Renal pelvis (tissue), 4 donors: Measurements from ENCODE around the gene SLC6A20. TPM values are rescaled to one million over a fixed set of nuclear protein-coding genes. Genes with fewer than 3 reads are reported as not detected.

Source experiments
- DNase-seq: peaks from one replicate; pipeline ENCODE4 v3.0.0-alpha.2; 2013
- polyA plus RNA-seq, 3 donors: library from polyadenylated mRNA; unstranded; fragments of 120-200 nt; gene quantifications; one replicate each; pipeline ENCODE4 v1.2.1, GENCODE V29; 2013; ENCODE audit not compliant: insufficient read length in 3 of 3

Gene SLC6A20
- polyA plus RNA-seq, 3 donors, result 0.10 to 0.16 (median 0.15) TPM

DNA sequence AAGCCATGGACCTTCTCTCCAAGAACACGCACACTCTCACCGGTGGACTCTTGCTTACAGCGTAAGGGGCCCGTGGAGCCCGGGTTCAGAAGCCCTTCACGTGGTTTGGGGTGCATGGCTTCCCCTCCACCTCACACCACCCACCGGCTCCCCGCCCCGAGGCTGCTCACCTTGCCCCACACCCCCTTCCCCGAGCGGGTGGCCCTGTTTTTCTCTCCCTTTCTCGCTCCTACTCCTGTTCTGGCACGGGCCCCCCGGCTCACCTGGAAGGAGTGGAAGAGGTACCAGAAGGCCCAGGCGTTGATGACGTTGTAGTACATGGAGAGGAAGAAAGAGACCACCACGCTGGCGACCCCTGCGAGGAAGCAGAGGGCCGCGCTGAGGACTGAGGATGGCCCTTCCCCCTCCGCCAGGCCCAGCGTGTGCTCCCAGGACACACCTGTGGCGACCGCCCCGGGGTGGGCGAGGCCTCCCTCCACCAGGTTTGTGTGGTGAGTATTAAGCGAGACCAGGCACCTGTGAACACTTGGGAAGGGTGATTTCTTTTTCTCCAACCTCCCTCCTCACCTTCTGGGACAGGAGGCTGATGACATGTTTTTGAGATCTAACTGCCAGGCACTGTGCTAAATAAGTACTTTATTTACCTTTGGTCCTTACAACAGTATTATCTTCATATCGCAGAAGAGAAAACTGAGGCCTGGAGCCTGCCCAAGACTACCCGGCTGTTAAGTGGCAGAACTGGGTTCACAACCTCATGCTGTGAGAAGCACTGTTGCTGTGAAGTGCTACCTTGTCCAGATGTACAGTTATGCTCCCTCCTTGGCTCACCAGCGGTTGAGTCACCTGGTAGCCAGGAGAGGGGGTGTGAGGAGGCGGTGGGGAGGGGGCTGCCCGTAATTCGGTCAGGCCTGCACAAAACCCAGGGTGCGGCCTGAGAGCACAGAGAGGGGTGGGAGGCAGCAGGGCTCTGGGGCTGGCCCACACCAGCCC lies 16.3 kb downstream of the SLC6A20 start:
- DNase-seq, result no peak

DNA sequence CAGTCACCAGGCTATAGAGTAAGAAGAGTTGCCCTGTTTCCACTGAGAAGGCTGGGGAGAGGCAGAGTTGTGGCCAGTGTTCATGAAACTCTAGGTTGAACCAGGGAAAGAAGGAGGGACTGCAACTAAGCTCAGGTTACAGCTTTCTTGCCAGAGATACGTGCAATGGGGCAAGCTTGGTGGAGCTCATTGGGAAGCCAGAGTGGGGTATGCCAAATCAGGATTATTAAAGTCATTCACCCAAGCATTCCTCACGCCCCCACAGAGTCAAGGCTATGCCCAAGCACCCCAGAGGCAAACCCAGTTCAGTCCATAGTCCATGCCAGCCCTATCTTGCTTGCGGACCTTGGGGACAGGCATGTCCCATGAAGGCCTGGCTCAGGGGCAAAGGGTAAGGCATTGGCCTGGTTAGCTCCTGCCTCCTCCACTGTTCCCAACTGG lies 17.6 kb downstream of the SLC6A20 start:
- no peak for DNase-seq

GRCh38 chr3:45777746-45778386 lies 18.5 kb downstream of the SLC6A20 start:
- DNase-seq, result no peak

- DNase-seq, result no peak
Observed at GRCh38 chr3:45777111-45777745, 19.1 kb downstream of the SLC6A20 start.

DNA sequence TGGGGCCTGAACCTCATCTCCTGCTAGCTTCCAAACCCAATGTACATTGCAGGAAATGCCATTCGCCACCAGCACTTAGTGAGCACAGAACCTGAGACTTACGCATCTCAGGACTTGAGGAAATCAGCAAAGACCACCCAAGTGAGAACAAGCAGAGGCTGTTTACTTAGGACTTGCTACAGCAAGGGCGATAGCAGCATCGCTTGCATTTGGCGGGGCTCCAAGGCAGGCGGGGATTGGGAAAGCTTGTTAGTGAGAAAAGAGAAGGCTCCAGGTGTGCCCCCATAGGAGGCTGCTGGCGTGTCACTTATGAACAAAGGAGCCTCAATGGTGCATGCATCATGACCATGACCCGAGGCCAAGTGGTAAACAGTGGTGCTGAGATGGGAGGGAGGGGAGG lies 19.7 kb downstream of the SLC6A20 start:
- no peak for DNase-seq

DNA sequence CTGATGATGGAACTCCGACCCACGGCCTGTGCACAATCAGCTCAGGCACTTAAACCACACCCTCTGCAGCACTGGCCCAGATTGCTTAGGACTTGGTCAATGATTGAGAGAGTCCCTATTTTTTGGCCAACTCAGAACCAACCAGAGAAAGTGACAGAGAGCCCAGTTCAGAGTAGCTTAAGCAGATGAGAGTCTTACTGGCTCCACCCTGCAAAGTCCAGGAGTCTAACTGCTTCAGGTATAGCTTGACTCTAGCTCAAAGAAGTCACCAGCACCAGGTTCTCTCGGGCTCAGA lies 20.1 kb downstream of the SLC6A20 start:
- no peak for DNase-seq

DNA sequence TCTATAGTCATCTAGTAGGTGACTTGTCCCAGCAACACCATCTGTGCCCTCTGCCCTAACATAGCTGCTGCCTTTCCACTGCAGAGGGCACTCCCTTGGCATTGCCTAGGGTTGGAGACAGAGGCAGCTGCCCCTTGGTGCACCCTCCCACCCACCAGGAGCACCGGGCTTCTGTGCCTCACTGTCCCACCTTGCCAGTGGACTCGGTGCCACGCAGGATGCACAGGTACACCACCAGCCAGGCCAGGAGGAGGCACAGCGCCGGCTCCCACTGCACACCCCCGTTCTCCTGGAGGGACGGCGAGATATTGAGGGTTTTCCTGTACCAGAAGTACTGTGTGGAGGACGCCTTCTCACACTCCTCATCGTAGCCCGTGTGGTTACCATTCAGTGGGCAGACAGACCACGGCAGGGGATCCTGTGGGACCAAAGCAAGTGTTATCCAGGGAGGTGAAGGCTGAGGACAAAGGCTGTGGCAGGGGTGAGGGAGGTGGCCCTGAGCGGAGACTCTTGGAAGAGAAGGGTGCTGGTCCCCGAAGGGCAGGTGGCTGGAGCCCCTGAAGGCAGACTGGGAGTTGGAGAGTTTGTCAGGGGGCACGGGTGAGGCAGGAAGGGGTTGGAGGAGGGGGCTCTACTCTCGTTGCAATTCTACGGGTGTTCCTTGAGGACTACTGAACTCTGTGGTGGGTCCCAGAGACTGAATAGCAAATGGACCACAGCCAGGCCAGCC lies 20.6 kb downstream of the SLC6A20 start:
- DNase-seq, result no peak

DNA sequence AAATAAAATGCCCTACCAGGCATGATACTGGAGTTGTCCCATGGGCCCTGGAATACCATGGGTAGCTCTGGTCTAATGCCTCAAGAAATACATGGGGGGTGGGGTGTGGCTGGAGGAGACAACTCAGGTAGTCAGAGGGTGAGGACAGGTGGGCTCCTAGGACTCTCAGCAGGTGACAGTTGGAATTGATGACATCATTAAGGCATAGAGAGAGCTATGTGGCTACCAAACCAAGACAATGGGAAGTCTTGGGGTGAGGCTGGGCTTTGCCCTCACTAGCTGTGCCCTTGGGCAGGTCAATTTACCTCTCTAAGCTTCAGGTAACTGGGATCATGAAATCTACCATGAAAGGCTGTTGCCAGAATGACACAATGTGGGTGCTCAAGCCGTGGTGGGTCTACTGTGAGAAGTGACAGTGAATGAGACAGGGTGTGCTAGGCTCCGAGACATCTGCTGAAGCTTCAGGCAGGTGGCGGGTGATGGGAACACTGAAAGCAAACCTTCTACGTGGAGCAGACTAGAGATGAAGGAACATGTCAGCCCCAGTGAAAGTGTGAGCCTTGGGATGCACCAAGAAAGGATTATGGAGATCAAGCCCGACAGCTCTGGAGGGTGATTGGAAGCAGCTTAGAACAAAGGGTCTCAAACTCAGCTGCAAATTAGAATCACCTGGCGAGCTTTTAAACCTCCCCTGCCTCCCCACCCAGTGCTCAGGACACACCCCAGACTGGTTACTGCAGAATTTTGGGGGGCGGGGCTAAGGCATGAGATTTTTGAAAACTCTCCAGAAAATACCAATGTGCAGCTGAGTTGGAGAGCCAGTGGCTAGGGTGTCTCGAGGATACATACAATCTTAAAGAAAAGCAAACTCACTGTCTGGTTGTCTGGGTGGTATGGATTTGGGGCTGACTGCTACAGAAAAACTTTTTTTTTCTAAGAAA lies 21.5 kb downstream of the SLC6A20 start:
- DNase-seq, result no peak

GRCh38 chr3:45773714-45774449 lies 22.5 kb downstream of the SLC6A20 start:
- no peak for DNase-seq

DNA sequence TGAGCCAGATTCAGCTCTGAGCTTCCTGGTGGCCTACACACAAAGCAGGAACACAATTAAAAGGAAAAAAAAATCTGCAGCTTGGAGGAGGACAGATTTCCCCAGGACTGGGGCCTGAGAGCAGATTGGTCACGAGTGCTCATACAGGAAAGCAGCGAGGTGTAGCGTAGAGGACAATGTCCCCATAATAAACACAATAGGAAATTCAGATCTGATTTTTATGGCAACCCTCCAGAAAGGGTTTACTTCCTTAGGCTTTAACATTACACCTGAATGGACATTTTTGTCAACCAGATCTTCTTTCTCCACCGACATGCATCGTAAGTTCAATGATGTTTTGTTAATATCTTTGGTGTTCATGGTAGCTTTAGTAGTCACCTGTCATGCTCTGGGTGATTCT lies 23.3 kb downstream of the SLC6A20 start:
- DNase-seq, result no peak

GRCh38 chr3:45772341-45773035 lies 23.8 kb downstream of the SLC6A20 start:
- no peak for DNase-seq

DNA sequence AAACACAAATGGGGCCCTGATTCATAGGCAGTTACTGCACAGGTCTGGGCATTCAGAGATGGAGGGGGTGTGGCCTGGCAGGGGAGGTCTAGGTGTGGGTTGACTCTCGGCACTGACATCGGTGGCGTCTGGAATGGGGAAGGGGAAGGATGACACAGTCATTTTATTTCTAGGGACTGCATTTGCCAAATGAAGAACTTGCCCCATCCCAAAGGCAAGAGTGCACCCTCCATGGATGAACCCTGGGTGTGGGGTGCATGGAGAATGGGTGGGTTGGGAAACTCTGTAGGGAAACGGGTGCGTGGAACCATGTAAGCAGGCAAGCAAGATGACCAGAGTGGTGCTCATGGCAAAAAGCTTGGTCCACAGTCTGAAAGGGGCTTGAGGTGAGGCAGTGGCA lies 24.5 kb downstream of the SLC6A20 start:
- no peak for DNase-seq

- no peak for DNase-seq
Observed at GRCh38 chr3:45771166-45771775, 25.1 kb downstream of the SLC6A20 start.

GRCh38 chr3:45765958-45766357 lies 30.4 kb downstream of the SLC6A20 start:
- DNase-seq, result no peak

DNA sequence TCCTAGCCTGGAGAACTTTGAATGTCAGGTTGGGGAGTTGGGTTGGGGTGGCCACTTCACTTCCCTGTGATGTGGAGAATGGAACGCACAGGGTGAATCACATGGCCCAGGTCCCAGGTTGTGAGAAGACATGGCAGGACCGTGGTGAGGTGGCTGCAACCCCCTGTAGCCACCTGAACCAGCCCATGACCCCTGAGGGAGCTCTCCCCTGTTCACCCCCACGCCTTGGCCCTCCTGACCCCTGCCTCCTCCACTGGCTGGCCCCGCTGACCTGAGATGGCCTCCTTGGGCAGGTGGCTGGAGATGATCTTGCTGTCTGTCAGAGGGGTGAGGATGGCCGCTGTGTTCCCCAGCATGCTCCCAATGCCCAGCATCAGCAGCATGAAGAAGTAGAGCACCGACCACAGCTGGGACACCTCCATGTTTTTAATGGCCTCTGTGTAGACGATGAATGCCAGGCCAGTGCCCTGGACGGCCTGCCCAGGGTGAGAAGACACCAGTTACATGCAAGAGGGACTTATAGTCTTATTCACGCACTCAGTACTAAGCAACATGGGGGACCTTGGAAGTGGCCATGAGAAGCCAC lies 31.0 kb downstream of the SLC6A20 start:
- no peak for DNase-seq

DNA sequence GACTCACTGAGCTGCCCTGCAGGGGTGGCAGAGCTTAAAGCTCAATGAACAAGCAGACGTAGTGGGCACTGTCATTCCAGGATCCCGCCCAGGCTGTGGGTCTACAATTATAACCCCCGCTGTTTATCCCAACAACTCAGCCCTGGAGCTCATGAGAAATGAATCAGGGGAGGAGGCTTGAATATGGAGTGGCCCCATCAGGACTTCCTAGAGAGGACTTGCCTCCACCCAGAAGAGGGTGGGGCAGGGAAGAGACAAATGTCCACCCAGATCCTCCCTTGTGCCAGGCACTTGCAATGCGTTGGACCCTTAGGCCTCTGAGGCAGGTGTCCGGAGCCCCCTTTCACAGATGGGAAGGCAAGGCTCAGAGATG lies 33.0 kb downstream of the SLC6A20 start:
- no peak for DNase-seq

GRCh38 chr3:45762647-45763302 lies 33.6 kb downstream of the SLC6A20 start:
- no peak for DNase-seq

DNA sequence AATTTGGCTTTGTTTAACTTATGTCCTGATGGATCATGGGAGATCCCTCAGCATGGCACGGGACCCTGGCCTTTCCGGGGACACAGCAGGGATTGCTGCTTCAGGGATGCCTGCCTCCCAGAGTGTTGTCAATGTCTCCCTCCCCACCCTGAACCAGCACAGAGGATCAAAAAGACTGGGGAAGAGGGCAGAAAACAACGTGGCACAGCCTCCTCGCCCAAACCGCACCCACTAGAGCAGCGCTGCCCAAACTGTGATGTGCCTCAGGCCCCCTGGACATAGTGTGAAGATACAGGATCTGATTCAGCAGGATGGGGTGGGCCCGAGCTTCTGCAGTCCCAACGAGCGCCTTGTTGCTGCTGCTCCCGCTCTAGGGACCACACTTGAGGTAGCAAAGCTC lies 34.5 kb downstream of the SLC6A20 start:
- DNase-seq, result no peak
